GM12878 (cell line): ENCODE data around the gene DUS2. TPM values are rescaled to one million over a fixed set of nuclear protein-coding genes. Genes with fewer than 3 reads are reported as not detected.

ENCODE experiments used
- BCL11A ChIP-seq: IDR thresholded peaks from 2 replicates; pipeline ENCODE4 v1.6.1; 2011; ENCODE audit warnings: low read depth, low read length
- CREM ChIP-seq: IDR thresholded peaks from 2 replicates; pipeline ENCODE4 v1.6.1; 2014; ENCODE audit warnings: antibody characterized with exemption, low read depth
- DPF2 ChIP-seq: fragments of 450-650 bp; IDR thresholded peaks from 2 replicates; pipeline ENCODE4 v1.6.1; 2017; ENCODE audit warnings: mild to moderate bottlenecking
- EZH2 ChIP-seq: IDR thresholded peaks from 2 replicates; pipeline ENCODE4 v1.6.1; 2012; ENCODE audit warnings: low read depth, mild to moderate bottlenecking, control low read depth, inconsistent platforms, low read length, borderline replicate concordance; ENCODE audit not compliant: control insufficient read depth
- NBN ChIP-seq: fragments of 450-650 bp; IDR thresholded peaks from 2 replicates; pipeline ENCODE4 v1.6.1; 2016
- PAX8 ChIP-seq: fragments of 450-650 bp; IDR thresholded peaks from 2 replicates; pipeline ENCODE4 v1.6.1; 2017; ENCODE audit warnings: mild to moderate bottlenecking, moderate library complexity
- POLR2A ChIP-seq: IDR thresholded peaks from 2 replicates; pipeline ENCODE4 v1.6.1; 2011; ENCODE audit warnings: low read depth, mild to moderate bottlenecking, low read length
- SMARCA5 ChIP-seq: fragments of 450-650 bp; IDR thresholded peaks from 2 replicates; pipeline ENCODE4 v1.6.1; 2017; ENCODE audit warnings: mild to moderate bottlenecking
- TAF1 ChIP-seq: IDR thresholded peaks from 2 replicates; pipeline ENCODE4 v1.6.1; 2011; ENCODE audit warnings: mild to moderate bottlenecking, low read depth, low read length, borderline replicate concordance
- ZNF24 ChIP-seq: fragments of 450-650 bp; IDR thresholded peaks from 2 replicates; pipeline ENCODE4 v1.6.1; 2017; ENCODE audit warnings: antibody characterized with exemption, mild to moderate bottlenecking
- polyA plus RNA-seq, 11 experiments: library from polyadenylated mRNA; depleted of rRNA in 4 of 11; unstranded in 6 of 11; stranded (reverse) in 5 of 11; fragments of >200 nt; fragmentation: Nextera tagmentation in 4 of 11; fragmentation: Illumina TruSeq in 1 of 11; extraction: Ambion mirVana in 4 of 11; extraction: Trizol in 1 of 11; gene quantifications; 1 replicate in 1 of 11; 2 replicates in 10 of 11; pipeline versions ENCODE4 v1.2.1 to v1.2.3, GENCODE V29; 2011 to 2016; ENCODE audit warnings: inconsistent platforms in 2 of 11, missing spikeins in 2 of 11, low read depth in 1 of 11
- total RNA-seq, 4 experiments: library from RNA; depleted of rRNA in 3 of 4; stranded (reverse); fragments of >200 nt in 3 of 4; fragmentation: Illumina TruSeq in 1 of 4; extraction: Trizol in 1 of 4; gene quantifications; 2 replicates each; pipeline versions ENCODE4 v1.2.1 to v1.2.3, GENCODE V29; 2013 to 2021
- TF ChIP-seq, protein P1 (sequence below): fragments of 450-650 bp; formaldehyde crosslinking; IDR thresholded peaks from 2 replicates; pipeline ENCODE4 v1.4.0; 2020; ENCODE audit warnings: mild to moderate bottlenecking, moderate library complexity
- TF ChIP-seq, protein P2 (sequence below): fragments of 450-650 bp; IDR thresholded peaks from 2 replicates; pipeline ENCODE4 v1.6.1; 2017; ENCODE audit warnings: mild to moderate bottlenecking, moderate library complexity
- TF ChIP-seq, protein P3 (sequence below), 3 experiments: IDR thresholded peaks in 2 of 3; conservative IDR thresholded peaks in 1 of 3; 2 replicates each; pipeline ENCODE4 v1.5.1; 2011; ENCODE audit warnings: low read depth in 3 of 3, low read length in 3 of 3, mild to moderate bottlenecking in 3 of 3, control low read depth in 2 of 3, moderate library complexity in 2 of 3, inconsistent platforms in 1 of 3, mixed read lengths in 1 of 3; ENCODE audit not compliant: control insufficient read depth in 2 of 3, insufficient read depth in 1 of 3; ENCODE audit errors: extremely low read depth in 1 of 3
- TF ChIP-seq, protein P4 (sequence below): fragments of 450-650 bp; IDR thresholded peaks from 2 replicates; pipeline ENCODE4 v1.6.1; 2014; ENCODE audit warnings: mild to moderate bottlenecking
- TF ChIP-seq, protein P5 (sequence below): fragments of 150-350 bp; IDR thresholded peaks from 2 replicates; pipeline ENCODE4 v1.6.1; 2016; ENCODE audit warnings: low read depth, low read length

The DUS2 gene
- total and polyA plus RNA-seq, 10 of the 15 experiments (the other 5 are each of a cell fraction or from before 2014, with no cell fraction given) = 4.8 to 32.3 (median 25.5) TPM

DNA sequence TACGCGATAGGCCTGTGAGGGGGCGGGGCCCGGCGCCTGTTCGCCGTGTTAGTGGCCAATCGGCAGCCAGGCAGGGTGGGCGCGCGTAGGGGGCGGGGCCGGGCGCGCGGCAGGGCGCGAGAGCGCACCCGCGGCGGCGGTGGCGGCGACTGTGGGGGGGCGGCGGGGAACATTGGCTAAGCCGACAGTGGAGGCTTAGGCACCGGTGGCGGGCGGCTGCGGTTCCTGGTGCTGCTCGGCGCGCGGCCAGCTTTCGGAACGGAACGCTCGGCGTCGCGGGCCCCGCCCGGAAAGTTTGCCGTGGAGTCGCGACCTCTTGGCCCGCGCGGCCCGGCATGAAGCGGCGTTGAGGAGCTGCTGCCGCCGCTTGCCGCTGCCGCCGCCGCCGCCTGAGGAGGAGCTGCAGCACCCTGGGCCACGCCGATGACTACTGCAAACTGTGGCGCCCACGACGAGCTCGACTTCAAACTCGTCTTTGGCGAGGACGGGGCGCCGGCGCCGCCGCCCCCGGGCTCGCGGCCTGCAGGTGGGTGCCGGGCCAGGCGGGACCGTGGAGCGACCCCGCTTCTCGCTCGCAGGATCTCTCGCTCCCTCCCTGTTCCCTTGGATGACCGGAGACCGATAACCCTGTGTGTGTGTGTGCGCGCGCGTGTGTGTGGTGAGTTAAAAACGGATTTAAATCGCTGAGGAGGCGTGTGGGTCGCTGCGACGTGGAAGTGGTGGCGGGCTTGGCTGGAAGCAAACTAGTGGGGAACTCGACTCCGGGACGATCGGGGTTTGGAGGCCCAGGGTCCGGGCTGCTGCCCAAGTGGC lies 62.4 kb downstream of the DUS2 start, which contains the start of gene NFATC3 (continued):
- TF ChIP-seq, protein P1, sequence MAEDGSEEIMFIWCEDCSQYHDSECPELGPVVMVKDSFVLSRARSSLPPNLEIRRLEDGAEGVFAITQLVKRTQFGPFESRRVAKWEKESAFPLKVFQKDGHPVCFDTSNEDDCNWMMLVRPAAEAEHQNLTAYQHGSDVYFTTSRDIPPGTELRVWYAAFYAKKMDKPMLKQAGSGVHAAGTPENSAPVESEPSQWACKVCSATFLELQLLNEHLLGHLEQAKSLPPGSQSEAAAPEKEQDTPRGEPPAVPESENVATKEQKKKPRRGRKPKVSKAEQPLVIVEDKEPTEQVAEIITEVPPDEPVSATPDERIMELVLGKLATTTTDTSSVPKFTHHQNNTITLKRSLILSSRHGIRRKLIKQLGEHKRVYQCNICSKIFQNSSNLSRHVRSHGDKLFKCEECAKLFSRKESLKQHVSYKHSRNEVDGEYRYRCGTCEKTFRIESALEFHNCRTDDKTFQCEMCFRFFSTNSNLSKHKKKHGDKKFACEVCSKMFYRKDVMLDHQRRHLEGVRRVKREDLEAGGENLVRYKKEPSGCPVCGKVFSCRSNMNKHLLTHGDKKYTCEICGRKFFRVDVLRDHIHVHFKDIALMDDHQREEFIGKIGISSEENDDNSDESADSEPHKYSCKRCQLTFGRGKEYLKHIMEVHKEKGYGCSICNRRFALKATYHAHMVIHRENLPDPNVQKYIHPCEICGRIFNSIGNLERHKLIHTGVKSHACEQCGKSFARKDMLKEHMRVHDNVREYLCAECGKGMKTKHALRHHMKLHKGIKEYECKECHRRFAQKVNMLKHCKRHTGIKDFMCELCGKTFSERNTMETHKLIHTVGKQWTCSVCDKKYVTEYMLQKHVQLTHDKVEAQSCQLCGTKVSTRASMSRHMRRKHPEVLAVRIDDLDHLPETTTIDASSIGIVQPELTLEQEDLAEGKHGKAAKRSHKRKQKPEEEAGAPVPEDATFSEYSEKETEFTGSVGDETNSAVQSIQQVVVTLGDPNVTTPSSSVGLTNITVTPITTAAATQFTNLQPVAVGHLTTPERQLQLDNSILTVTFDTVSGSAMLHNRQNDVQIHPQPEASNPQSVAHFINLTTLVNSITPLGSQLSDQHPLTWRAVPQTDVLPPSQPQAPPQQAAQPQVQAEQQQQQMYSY (CRISPR knock-in tag) = no peak
- no peak for TF ChIP-seq NBN
- TF ChIP-seq, protein P2, sequence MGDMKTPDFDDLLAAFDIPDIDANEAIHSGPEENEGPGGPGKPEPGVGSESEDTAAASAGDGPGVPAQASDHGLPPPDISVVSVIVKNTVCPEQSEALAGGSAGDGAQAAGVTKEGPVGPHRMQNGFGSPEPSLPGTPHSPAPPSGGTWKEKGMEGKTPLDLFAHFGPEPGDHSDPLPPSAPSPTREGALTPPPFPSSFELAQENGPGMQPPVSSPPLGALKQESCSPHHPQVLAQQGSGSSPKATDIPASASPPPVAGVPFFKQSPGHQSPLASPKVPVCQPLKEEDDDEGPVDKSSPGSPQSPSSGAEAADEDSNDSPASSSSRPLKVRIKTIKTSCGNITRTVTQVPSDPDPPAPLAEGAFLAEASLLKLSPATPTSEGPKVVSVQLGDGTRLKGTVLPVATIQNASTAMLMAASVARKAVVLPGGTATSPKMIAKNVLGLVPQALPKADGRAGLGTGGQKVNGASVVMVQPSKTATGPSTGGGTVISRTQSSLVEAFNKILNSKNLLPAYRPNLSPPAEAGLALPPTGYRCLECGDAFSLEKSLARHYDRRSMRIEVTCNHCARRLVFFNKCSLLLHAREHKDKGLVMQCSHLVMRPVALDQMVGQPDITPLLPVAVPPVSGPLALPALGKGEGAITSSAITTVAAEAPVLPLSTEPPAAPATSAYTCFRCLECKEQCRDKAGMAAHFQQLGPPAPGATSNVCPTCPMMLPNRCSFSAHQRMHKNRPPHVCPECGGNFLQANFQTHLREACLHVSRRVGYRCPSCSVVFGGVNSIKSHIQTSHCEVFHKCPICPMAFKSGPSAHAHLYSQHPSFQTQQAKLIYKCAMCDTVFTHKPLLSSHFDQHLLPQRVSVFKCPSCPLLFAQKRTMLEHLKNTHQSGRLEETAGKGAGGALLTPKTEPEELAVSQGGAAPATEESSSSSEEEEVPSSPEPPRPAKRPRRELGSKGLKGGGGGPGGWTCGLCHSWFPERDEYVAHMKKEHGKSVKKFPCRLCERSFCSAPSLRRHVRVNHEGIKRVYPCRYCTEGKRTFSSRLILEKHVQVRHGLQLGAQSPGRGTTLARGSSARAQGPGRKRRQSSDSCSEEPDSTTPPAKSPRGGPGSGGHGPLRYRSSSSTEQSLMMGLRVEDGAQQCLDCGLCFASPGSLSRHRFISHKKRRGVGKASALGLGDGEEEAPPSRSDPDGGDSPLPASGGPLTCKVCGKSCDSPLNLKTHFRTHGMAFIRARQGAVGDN = peak; percentile 79
- TF ChIP-seq DPF2 = peak; percentile 72
- TF ChIP-seq, protein P3, sequence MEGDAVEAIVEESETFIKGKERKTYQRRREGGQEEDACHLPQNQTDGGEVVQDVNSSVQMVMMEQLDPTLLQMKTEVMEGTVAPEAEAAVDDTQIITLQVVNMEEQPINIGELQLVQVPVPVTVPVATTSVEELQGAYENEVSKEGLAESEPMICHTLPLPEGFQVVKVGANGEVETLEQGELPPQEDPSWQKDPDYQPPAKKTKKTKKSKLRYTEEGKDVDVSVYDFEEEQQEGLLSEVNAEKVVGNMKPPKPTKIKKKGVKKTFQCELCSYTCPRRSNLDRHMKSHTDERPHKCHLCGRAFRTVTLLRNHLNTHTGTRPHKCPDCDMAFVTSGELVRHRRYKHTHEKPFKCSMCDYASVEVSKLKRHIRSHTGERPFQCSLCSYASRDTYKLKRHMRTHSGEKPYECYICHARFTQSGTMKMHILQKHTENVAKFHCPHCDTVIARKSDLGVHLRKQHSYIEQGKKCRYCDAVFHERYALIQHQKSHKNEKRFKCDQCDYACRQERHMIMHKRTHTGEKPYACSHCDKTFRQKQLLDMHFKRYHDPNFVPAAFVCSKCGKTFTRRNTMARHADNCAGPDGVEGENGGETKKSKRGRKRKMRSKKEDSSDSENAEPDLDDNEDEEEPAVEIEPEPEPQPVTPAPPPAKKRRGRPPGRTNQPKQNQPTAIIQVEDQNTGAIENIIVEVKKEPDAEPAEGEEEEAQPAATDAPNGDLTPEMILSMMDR (IDR thresholded peaks at IDR 0.05 in 2 of 3, conservative IDR thresholded peaks at IDR 0.05 in 1 of 3; ENCODE audit: control insufficient read depth in 2 of 3, extremely low read depth in 1 of 3, insufficient read depth in 1 of 3, low read depth in 3 of 3, low read length in 3 of 3) = no peak
- TF ChIP-seq POLR2A = peak; percentile 80
- no peak for TF ChIP-seq PAX8
- TF ChIP-seq TAF1 = 0 out of 2 replicates have a peak, but pooled peaks have one; percentile 8
- TF ChIP-seq BCL11A = no peak
- TF ChIP-seq, protein P4, sequence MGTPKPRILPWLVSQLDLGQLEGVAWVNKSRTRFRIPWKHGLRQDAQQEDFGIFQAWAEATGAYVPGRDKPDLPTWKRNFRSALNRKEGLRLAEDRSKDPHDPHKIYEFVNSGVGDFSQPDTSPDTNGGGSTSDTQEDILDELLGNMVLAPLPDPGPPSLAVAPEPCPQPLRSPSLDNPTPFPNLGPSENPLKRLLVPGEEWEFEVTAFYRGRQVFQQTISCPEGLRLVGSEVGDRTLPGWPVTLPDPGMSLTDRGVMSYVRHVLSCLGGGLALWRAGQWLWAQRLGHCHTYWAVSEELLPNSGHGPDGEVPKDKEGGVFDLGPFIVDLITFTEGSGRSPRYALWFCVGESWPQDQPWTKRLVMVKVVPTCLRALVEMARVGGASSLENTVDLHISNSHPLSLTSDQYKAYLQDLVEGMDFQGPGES = no peak
- 0 out of 2 replicates have a peak, but pooled peaks have one; percentile 4 for TF ChIP-seq CREM
- TF ChIP-seq EZH2 = no peak
- TF ChIP-seq, protein P5, sequence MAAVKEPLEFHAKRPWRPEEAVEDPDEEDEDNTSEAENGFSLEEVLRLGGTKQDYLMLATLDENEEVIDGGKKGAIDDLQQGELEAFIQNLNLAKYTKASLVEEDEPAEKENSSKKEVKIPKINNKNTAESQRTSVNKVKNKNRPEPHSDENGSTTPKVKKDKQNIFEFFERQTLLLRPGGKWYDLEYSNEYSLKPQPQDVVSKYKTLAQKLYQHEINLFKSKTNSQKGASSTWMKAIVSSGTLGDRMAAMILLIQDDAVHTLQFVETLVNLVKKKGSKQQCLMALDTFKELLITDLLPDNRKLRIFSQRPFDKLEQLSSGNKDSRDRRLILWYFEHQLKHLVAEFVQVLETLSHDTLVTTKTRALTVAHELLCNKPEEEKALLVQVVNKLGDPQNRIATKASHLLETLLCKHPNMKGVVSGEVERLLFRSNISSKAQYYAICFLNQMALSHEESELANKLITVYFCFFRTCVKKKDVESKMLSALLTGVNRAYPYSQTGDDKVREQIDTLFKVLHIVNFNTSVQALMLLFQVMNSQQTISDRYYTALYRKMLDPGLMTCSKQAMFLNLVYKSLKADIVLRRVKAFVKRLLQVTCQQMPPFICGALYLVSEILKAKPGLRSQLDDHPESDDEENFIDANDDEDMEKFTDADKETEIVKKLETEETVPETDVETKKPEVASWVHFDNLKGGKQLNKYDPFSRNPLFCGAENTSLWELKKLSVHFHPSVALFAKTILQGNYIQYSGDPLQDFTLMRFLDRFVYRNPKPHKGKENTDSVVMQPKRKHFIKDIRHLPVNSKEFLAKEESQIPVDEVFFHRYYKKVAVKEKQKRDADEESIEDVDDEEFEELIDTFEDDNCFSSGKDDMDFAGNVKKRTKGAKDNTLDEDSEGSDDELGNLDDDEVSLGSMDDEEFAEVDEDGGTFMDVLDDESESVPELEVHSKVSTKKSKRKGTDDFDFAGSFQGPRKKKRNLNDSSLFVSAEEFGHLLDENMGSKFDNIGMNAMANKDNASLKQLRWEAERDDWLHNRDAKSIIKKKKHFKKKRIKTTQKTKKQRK = no peak
- 0 out of 2 replicates have a peak, but pooled peaks have one; percentile 39 for TF ChIP-seq ZNF24
- TF ChIP-seq SMARCA5 = peak; percentile 86; the same call in 1 of the 2 replicates
